ENCODE measurements around the gene NT5M.

DNA sequence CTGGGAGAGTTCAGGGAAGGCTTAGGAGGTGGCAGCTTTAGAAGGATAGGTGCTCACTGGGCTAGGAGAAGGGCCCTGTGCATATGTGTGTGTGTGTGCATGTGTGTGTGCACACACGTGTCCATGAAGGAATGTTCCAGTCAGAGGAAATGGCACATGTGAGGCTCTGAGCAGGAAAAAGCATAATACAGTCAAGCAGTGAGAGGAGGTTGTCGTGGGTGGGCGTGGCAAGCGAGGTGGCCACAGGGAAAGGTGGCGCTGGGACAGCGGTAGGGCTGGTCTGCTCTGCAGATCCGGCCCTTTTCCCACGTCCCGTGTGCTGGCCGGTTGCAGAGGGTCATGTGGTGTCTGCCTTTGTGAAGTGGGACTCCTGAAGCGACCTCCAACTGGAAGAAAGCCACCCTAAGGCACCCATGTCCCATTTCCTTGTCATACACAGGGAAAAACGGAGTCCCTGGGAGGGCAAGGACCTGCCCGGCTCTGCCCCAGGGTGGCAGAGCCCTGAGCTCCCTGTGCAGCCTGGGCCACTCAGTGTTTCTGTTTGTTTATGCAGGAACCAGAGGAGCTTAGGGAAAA lies 40.1 kb downstream of the NT5M start:
- TF ChIP-seq, protein P1, sequence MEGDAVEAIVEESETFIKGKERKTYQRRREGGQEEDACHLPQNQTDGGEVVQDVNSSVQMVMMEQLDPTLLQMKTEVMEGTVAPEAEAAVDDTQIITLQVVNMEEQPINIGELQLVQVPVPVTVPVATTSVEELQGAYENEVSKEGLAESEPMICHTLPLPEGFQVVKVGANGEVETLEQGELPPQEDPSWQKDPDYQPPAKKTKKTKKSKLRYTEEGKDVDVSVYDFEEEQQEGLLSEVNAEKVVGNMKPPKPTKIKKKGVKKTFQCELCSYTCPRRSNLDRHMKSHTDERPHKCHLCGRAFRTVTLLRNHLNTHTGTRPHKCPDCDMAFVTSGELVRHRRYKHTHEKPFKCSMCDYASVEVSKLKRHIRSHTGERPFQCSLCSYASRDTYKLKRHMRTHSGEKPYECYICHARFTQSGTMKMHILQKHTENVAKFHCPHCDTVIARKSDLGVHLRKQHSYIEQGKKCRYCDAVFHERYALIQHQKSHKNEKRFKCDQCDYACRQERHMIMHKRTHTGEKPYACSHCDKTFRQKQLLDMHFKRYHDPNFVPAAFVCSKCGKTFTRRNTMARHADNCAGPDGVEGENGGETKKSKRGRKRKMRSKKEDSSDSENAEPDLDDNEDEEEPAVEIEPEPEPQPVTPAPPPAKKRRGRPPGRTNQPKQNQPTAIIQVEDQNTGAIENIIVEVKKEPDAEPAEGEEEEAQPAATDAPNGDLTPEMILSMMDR (IDR thresholded peaks at IDR 0.05), result no peak
- TF ChIP-seq POLR2A (IDR thresholded peaks at IDR 0.05), result no peak

Data from Peyer's patch (tissue), 4 donors.